Epidermal melanocyte (primary cell): ENCODE results near the gene SH3RF3.

Source experiments
- DNase-seq: peaks from one replicate; pipeline ENCODE4 v3.0.0; 2011; ENCODE audit warnings: low spot score; ENCODE audit not compliant: insufficient read length

The SH3RF3 gene

GRCh38 chr2:109304731-109305470 lies 175.9 kb downstream of the SH3RF3 start:
- no peak for DNase-seq

- no peak for DNase-seq
Measured at GRCh38 chr2:109305490-109306167, 176.6 kb downstream of the SH3RF3 start.

GRCh38 chr2:109306190-109306589 lies 177.2 kb downstream of the SH3RF3 start:
- DNase-seq: no peak

GRCh38 chr2:109311771-109312170 lies 182.8 kb downstream of the SH3RF3 start:
- no peak for DNase-seq

- no peak for DNase-seq
Measured at GRCh38 chr2:109312902-109313301, 183.9 kb downstream of the SH3RF3 start.

DNA sequence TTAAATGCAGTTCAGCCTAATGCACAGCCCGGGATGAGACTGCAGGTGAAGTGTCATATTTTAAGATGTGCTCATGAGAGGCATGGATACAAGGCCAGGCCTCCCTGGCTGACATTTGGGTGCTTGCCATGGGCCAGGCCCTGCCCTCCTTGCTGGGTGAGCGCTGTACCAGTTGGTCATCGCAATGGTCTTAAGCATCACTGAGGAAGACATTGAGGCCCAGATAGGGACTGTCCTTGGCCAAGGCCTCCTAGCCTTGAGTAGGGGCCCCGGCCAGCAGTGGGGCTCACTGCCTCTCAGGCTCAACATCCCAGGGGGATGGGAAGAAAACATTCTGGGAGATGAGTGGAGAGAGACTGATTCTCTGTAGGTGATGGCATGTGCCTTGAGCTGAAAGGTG lies 184.3 kb downstream of the SH3RF3 start:
- no peak for DNase-seq

DNA sequence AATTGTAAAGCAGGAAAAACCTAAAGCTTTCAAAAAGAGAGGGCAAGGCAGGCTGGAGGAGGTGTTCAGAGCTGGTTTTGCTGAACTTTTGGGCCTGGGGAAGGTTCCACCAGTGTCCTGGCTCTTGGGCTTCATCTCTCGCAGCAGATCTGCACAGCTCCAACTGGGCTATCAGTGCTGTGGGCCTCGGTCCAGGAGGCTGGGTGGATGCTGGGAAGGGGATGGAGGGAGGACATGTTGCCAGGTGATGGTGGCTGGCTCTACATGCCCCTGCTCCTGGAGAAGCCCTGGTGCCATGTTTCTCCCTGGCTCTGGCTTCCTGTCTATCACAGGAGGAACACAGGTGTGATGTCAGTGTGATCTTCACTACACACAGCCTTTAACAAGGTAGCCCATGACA lies 187.1 kb downstream of the SH3RF3 start:
- DNase-seq: no peak

- no peak for DNase-seq
Measured at GRCh38 chr2:109317471-109318095, 188.6 kb downstream of the SH3RF3 start.

DNA sequence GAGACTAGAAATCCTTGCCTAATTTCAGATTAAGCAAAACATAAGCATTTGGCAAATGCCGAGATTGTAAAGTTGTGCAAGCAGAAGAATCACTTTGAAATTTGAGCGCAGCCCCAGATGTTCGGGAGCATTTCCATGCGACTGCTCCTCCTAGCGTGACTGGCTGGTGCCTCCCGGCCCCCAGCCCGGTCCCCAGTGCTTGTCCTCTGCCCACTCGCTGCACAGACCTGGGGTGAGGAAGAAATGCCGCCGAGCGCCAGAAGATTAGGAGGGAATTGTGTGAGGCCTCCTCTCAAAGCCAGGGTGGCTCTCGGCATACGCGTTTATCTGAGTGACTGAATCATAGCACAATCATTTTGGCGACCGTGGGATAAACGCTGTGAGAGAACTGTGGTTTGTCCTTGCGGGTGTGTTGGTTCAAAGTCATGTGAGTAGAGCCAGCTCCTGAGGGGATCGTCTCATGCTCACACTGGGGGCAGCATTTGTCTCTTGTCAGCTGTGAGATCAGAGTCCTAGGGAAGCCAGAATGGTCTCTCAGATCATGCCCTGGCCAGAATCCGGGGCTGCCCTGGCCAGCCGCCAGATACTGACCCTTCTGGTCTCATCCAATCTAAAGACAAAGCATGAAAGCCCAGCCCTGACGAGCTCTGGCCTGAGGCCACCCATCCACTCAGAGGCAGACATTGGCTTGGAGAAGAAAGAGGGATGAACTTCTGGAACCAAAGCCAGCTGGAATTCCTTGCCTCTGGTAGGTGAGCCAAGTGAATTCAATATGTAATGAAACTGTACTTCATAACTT lies 189.3 kb downstream of the SH3RF3 start:
- peak; percentile 46 for DNase-seq

DNA sequence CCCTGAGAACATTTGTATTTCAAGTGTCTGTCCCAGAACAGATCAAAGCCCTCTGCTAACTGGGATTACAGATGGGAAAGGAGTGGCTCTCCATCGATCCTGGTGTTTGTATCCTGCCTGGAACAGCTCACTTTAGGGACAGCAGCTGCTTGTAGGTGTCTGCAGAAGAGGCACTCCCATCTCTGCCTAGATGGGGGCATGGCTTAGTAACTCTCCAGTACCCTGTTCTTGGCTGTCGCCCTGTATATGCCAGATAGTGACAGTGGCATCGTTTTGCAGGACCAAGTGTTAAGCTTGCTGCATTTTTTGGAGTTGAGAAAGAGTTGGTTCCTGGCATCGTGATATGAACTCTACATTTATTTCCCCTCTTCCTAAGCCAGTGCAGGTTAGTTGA lies 189.9 kb downstream of the SH3RF3 start:
- DNase-seq: no peak

GRCh38 chr2:109320195-109320922 lies 191.4 kb downstream of the SH3RF3 start:
- DNase-seq: no peak

DNA sequence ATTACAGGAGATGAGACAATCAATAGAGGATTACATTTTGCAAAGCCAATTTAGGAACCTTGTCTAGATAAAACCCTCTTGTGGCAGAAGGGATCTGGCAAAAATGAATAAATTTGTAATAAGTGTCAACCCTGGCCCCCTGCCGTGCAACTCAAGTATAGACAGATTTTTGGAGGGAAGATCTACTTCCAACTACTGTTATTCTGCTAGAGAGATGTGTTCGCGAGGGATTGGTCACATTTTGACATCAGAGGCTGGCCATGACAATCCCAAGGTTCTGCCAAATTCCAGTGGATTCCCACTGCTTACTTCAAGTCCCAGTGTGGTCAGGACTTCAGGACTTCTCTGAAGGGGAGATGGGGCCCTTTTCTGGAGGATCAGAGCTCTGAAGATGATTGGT lies 192.6 kb downstream of the SH3RF3 start:
- no peak for DNase-seq

GRCh38 chr2:109322111-109322510 lies 193.1 kb downstream of the SH3RF3 start:
- peak; percentile 50 for DNase-seq

DNA sequence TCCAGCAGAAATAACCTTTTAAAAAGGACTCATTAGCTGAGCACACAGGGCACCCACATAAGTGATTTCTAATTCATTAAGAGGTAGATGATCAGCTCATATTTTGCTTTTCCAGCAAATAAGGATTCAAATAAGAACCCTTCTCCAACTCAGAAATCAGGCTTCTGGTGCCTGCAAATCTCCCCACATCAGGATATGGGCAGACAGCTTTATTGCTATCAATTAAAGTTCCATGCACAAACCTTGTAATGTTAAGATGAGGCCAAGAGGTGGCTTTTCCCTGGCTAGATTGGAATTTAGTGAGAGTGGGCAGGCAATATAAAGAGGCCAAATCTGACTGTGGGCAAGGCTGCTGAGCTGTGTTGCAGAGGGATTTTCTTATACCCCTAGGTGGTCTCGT lies 193.6 kb downstream of the SH3RF3 start:
- DNase-seq: no peak

DNA sequence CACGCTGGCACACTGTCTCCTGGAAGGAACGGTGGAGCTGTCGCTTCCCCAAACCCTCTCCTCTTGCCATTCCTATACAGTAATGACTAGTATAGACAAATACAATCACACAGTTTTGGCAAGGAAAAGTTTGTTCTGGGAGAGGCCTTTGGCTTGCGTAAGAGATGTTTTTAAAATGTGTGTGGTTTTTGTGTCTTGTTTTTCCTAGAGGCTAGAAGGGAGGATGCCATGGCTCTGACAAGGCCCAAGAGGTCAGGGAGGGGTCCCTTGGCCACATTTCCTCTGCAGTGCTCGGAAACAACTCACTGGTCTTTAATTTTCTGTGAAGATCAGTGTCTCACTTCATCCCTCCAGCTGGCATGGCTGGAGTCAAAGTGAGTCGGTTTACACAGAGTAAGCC lies 195.9 kb downstream of the SH3RF3 start:
- no peak for DNase-seq

GRCh38 chr2:109325570-109325969 lies 196.6 kb downstream of the SH3RF3 start:
- DNase-seq: no peak

DNA sequence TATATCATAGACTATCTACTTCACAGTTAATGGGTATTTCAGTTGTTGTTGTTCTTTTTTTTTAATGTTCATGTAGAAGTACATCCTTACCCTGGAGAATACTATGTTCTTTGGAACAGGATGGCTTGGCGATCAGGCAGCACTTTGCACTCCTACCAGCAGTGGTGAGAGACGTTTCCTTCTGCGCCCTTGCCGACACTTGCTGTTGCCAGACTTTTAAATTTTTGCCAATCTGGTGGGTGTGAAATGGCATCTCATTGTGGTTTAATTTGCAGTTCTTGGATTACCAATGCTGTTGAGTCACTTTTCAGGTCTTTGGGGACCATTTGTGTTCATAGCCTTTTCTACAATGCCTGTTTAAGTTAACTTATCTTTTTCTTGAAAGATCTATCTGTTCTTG lies 197.3 kb downstream of the SH3RF3 start:
- no peak for DNase-seq

GRCh38 chr2:109330056-109330455 lies 201.1 kb downstream of the SH3RF3 start:
- no peak for DNase-seq

GRCh38 chr2:109331081-109331480 lies 202.1 kb downstream of the SH3RF3 start:
- DNase-seq: no peak

DNA sequence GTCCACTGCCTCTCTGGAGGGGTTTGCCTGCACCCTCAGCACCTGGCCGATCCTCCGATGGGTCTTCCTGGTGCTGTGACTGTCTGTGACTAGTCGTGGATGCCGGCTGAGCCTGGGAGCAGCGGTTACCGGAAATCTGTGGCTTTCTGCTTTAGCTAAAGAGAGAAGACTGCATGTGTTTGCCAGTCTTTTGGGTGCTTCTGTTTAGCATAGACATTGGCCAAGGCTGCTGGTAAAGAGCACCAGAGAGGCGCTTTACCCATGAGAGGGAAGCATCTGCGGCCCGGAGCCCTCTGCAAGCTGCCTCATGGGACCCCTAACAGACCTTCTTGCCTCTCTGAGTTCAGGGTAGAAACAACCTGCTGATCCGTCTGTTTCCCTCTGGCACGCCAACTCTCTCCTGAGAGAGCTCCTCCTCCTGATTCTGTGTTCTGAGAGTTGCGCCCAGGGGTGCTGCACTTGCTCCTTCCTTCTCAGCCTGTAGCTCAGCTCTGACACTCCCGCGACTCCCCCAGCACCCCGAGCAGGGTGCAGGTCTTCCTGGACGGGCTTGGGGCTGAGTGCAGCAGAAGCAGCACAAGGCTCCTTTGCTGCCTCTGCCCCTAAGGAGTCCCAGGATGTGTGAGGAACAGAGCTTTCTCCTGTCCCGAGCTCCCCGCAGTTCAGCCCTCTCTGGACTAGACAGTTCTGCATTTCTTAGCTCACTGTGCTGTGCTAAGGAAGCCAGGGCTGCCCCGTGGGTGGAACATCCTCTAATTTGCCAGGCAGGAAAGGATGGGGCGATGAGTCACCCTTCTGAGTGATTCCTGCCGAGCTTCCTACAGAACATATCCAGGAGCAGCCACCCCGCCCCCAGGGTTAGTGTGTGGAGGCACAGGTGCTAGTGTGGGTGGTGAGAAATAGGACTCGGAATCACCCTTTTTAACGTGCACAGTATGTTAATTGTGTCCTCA lies 203.2 kb downstream of the SH3RF3 start:
- DNase-seq: no peak
